CD4-positive, alpha-beta memory T cell (primary cell): ENCODE data around the gene NPLOC4. TPM values are rescaled to one million over a fixed set of nuclear protein-coding genes. Genes with fewer than 3 reads are reported as not detected.

Experiments
- CTCF ChIA-PET: fragments of 350-600 bp; sonication (Branson Sonifier 250); formaldehyde crosslinking; loops from one replicate; lab custom pipeline; 2021; ENCODE audit warnings: inconsistent platforms; ENCODE audit not compliant: partially characterized antibody; lab: Charles Lee
- POLR2A ChIA-PET: fragments of 350-600 bp; sonication (Branson Sonifier 250); formaldehyde crosslinking; loops from one replicate; lab custom pipeline; 2021; ENCODE audit not compliant: partially characterized antibody; lab: Charles Lee
- DNase-seq, 5 donors: peaks; one replicate each; pipeline versions ENCODE4 v3.0.0 to v3.0.0-alpha.2; 2020 to 2022; ENCODE audit warnings: mixed read lengths in 1 of 5
- H3K27ac ChIP-seq: one replicate; pipeline ENCODE4 v1.7.0; 2013; ENCODE audit warnings: low read depth, low read length
- H3K27me3 ChIP-seq: 2 replicates; pipeline ENCODE4 v1.7.0; 2013; ENCODE audit warnings: mild to moderate bottlenecking, low read length, moderate library complexity; ENCODE audit not compliant: insufficient read depth
- H3K36me3 ChIP-seq: 2 replicates; pipeline ENCODE4 v1.7.0; 2013; ENCODE audit warnings: mild to moderate bottlenecking, low read length, moderate library complexity; ENCODE audit not compliant: insufficient read depth
- H3K4me1 ChIP-seq: 2 replicates; pipeline ENCODE4 v1.7.0; 2013; ENCODE audit warnings: mild to moderate bottlenecking, low read length, moderate library complexity; ENCODE audit not compliant: insufficient read depth
- H3K4me3 ChIP-seq, 2 donors: one replicate each; pipeline ENCODE4 v1.7.0; 2013; ENCODE audit warnings: low read length in 2 of 2, mild to moderate bottlenecking in 1 of 2
- H3K9me3 ChIP-seq, 2 donors: one replicate each; pipeline ENCODE4 v1.7.0; 2013; ENCODE audit warnings: low read length in 2 of 2, control low read depth in 1 of 2; ENCODE audit not compliant: control insufficient read depth in 1 of 2
- H3K27ac Mint-ChIP-seq, 7 donors: one replicate each; pipeline ENCODE4 v1.8.0; 2020 to 2021; ENCODE audit warnings: mixed read lengths in 7 of 7, mild to moderate bottlenecking in 6 of 7, inconsistent platforms in 3 of 7, moderate library complexity in 3 of 7
- H3K27me3 Mint-ChIP-seq, 2 donors: one replicate each; pipeline ENCODE4 v1.8.0; 2020 to 2021; ENCODE audit warnings: mixed read lengths in 2 of 2
- H3K36me3 Mint-ChIP-seq, 2 donors: one replicate each; pipeline ENCODE4 v1.8.0; 2020 to 2021; ENCODE audit warnings: mixed read lengths in 2 of 2, inconsistent platforms in 1 of 2, mild to moderate bottlenecking in 1 of 2
- H3K4me1 Mint-ChIP-seq, 4 donors: one replicate each; pipeline ENCODE4 v1.8.0; 2020 to 2021; ENCODE audit warnings: mixed read lengths in 4 of 4, mild to moderate bottlenecking in 1 of 4
- H3K4me3 Mint-ChIP-seq, 8 donors: one replicate each; pipeline ENCODE4 v1.8.0; 2020 to 2021; ENCODE audit warnings: mixed read lengths in 8 of 8, mild to moderate bottlenecking in 7 of 8, moderate library complexity in 6 of 8, inconsistent platforms in 3 of 8
- H3K9me3 Mint-ChIP-seq, 8 donors: one replicate each; pipeline ENCODE4 v1.8.0; 2020 to 2021; ENCODE audit warnings: mixed read lengths in 8 of 8, mild to moderate bottlenecking in 5 of 8, inconsistent platforms in 3 of 8, moderate library complexity in 1 of 8
- intact Hi-C: fragments of 100-400 bp; cut with micrococcal nuclease; formaldehyde crosslinking; loops from one replicate; pipeline ENCODE4 v1.15.1; 2023
- polyA plus RNA-seq, 2 donors: library from polyadenylated mRNA; unstranded; fragments of 300-500 nt; fragmentation: Illumina TruSeq; gene quantifications; one replicate each; pipeline ENCODE4 v1.2.3, GENCODE V29; 2021
- total RNA-seq, 2 experiments: library from RNA; stranded (reverse); gene quantifications; one replicate each; pipeline ENCODE4 v1.2.3, GENCODE V29; 2021

NPLOC4 gene
- total and polyA plus RNA-seq, 4 experiments from 2014 or later, result 61.1 to 105 (median 80.8) TPM

DNA sequence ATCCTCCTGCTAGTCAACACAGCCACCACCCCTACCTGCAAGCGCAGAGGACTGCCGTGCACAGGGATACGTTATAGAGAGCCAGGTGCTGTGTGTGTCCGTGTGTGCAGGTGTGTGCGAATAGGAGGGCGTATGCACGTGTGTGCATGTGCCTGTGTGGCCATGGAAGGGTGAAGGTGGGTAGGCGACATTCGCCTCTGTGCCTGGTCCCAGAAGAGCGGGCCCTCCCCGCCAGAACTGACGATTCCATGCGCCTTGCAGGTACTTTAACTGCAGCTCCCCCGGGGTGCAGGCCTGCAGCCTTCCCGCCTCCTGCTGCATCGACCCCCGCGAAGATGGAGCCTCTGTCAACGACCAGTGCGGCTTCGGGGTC lies 10.7 kb upstream of the NPLOC4 start:
- Mint-ChIP-seq H3K4me3 (no peak overlapping the region), H3K27me3 (peaks cover 11 to 16% of the 10 kb centered on the region in 2 donors)
- intact Hi-C loops, result no loop called here

DNA sequence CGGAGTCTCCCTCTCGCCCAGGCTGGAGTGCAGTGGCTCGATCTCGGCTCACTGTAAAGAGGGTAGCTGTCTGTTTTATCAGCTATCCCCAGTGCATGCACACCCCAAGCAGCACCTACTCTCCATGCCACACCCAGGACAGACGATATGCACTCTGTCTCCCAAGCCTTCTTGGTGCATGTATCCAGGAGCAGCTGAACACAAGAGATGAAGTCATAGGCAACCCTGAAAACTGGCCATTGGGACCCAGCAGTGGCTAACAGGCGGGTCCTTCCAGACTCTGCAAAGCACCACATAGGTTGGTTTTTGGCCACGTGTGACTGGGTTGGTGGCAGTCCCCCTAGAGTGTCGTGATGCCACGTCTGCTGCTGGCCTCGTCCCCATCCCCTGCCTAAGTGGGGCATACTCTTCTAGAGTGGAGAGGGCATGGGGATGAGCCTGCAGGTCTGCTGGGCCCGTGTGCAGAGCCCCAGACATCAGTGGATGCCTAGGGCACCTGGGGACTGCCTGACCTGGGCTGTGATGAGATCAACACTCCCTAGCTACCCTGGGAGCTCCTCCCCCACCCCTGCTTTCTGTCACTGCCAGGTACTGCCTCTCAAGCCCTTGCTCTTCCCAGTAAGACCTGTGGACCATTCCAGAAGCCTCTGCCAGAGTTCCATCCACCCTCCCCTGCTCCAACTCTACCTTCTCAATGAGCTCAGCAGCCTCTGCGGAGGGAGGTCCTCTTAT lies 10.1 kb upstream of the NPLOC4 start:
- Histone ChIP-seq H3K36me3 (no peaks in the 10 kb centered on the region), H3K27me3 (no peaks in the 10 kb centered on the region), H3K27ac (no peak overlapping the region), H3K4me3 (no peak overlapping the region), H3K9me3 (no peaks in the 10 kb centered on the region), H3K4me1 (no peaks in the 10 kb centered on the region)
- POLR2A ChIA-PET, result no interaction called here
- peak overlapping the region in 1 of 7 donors; percentile 41 for H3K27ac Mint-ChIP-seq
- CTCF ChIA-PET, result no interaction called here
- intact Hi-C loops, result no loop called here
- peaks cover 0 to 4% (median 0%) of the 10 kb centered on the region in 8 donors for H3K9me3 Mint-ChIP-seq
- H3K36me3 Mint-ChIP-seq, result no peaks in the 10 kb centered on the region
- peaks cover 11 to 16% of the 10 kb centered on the region in 2 donors for H3K27me3 Mint-ChIP-seq
- peaks cover 0 to 5% (median 3%) of the 10 kb centered on the region in 4 donors for H3K4me1 Mint-ChIP-seq
- no peak overlapping the region for H3K4me3 Mint-ChIP-seq
- no peak for DNase-seq

More for the DNA sequence above, 10.7 kb upstream of the NPLOC4 start:
- no peak for DNase-seq
- H3K9me3 Mint-ChIP-seq, result peaks cover 0 to 4% (median 0%) of the 10 kb centered on the region in 8 donors
- CTCF ChIA-PET, result no interaction called here
- H3K4me1 ChIP-seq, result no peaks in the 10 kb centered on the region
- H3K4me3 ChIP-seq, result no peak overlapping the region
- POLR2A ChIA-PET, result no interaction called here
- no peaks in the 10 kb centered on the region for H3K36me3 ChIP-seq
- no peak overlapping the region for H3K27ac Mint-ChIP-seq
- H3K36me3 Mint-ChIP-seq, result no peaks in the 10 kb centered on the region
- no peak overlapping the region for H3K27ac ChIP-seq
- H3K27me3 ChIP-seq, result no peaks in the 10 kb centered on the region
- peaks cover 0 to 5% (median 3%) of the 10 kb centered on the region in 4 donors for H3K4me1 Mint-ChIP-seq
- H3K9me3 ChIP-seq, result no peaks in the 10 kb centered on the region

DNA sequence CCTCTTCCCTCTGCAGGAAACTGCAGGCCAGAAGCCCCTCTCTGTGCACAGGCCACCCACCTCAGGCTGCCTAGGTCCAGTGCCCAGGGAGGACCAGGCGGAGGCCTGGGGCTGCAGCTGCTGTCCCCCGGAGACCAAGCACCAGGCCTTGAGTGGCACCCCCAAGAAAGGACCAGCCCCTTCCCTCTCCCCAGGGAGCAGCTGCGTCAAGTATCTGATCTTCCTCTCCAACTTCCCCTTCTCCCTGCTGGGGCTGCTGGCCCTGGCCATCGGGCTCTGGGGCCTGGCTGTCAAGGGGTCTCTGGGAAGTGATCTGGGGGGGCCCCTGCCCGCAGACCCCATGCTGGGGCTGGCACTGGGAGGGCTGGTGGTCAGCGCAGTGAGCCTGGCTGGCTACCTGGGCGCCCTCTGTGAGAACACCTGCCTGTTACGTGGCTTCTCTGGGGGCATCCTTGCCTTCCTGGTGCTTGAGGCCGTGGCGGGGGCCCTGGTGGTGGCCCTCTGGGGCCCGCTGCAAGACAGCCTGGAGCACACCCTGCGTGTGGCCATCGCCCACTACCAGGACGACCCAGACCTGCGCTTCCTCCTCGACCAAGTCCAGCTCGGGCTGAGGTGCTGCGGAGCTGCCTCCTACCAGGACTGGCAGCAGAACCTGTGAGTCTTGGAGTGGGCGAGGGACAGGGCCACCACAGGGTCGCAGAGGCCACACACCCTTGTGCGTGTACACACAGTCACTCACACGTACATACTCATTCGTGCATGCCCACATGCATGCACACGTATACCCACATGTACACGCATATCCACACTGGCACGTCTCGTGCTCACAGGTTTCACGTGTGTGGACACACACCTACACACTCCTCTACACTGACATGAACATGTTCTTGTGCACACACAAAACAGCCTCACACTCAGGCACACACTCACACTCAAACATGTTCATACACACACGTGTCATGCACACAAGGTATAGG lies 8.4 kb upstream of the NPLOC4 start:
- no peaks in the 10 kb centered on the region for H3K36me3 ChIP-seq
- H3K9me3 Mint-ChIP-seq, result peaks cover 0 to 4% (median 0%) of the 10 kb centered on the region in 8 donors
- intact Hi-C loops, result no loop called here
- H3K27ac ChIP-seq, result no peak overlapping the region
- H3K36me3 Mint-ChIP-seq, result no peaks in the 10 kb centered on the region
- POLR2A ChIA-PET, result no interaction called here
- DNase-seq, result no peak
- no peaks in the 10 kb centered on the region for H3K27me3 ChIP-seq
- no peaks in the 10 kb centered on the region for H3K4me1 Mint-ChIP-seq
- H3K27me3 Mint-ChIP-seq, result peaks cover 6 to 11% of the 10 kb centered on the region in 2 donors
- H3K9me3 ChIP-seq, result no peaks in the 10 kb centered on the region
- no peak overlapping the region for H3K27ac Mint-ChIP-seq
- CTCF ChIA-PET, result no interaction called here
- H3K4me3 Mint-ChIP-seq, result no peak overlapping the region
- no peak overlapping the region for H3K4me3 ChIP-seq
- no peaks in the 10 kb centered on the region for H3K4me1 ChIP-seq

DNA sequence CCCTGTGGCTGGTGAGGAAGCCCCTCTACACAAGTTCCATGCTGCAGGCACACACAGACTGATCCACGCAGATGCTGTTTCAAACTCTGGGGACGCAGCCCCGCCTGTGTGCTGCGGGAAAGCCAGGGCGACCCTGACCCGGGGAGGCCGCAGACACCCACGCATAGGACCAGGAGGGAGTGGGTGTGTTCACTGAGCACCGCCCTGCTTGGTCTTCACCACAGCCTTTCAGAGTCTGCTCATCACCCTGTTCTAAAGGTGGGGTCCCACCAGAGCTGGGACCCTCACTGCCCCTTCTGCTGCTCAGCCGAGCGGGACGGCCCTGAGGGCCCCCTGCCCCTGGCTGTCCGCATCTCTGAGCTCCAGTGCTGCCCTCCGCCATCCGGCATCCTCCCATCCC lies 7.6 kb upstream of the NPLOC4 start:
- Mint-ChIP-seq H3K27ac (no peak overlapping the region), H3K27me3 (peaks cover 6 to 11% of the 10 kb centered on the region in 2 donors), H3K4me1 (no peaks in the 10 kb centered on the region), H3K4me3 (no peak overlapping the region), H3K36me3 (no peaks in the 10 kb centered on the region), H3K9me3 (peaks cover 0 to 4% (median 0%) of the 10 kb centered on the region in 8 donors)
- no peak overlapping the region for H3K27ac ChIP-seq
- no peaks in the 10 kb centered on the region for H3K4me1 ChIP-seq
- H3K9me3 ChIP-seq, result no peaks in the 10 kb centered on the region
- POLR2A ChIA-PET, result no interaction called here
- H3K36me3 ChIP-seq, result no peaks in the 10 kb centered on the region
- DNase-seq, result no peak
- no peaks in the 10 kb centered on the region for H3K27me3 ChIP-seq
- CTCF ChIA-PET, result no interaction called here
- H3K4me3 ChIP-seq, result no peak overlapping the region
- intact Hi-C loops, result no loop called here

DNA sequence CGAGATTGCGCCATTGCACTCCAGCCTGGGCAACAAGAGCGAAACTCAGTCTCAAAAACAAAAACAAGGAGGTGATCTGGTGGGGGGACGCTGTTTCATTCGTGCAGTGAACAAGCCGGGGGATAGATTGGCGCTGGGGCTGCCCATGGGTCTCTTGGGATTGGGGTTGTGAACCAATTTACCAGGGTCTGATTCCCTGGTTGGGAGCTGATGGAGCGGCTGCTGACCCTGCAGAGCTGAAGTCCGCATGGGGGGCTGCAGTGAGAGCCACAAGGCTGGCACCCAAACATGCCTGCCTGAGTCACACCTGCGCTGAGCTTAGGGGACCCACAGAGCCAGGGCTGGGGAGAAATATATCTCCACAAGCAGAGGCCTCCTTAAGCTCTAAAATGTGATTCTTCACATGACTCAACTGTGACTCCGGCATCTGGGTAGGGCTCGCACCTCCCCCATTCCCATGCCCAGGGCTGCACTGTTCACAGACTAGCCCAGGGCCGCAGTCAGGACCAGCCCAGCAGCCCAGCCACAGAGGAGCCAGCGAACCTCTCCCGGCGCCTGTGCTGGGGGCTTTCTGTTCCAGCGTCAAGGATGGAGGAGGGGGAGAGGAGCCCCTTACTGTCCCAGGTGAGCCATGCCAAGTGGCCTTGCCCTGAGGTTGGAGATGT lies 5.0 kb upstream of the NPLOC4 start:
- intact Hi-C loops, result no loop called here
- no peak overlapping the region for H3K4me3 ChIP-seq
- H3K27ac ChIP-seq, result no peak overlapping the region
- Mint-ChIP-seq H3K4me3 (no peak overlapping the region), H3K9me3 (no peaks in the 10 kb centered on the region), H3K27ac (no peak overlapping the region), H3K27me3 (peaks cover 1 to 2% of the 10 kb centered on the region in 2 donors), H3K4me1 (peaks cover 0 to 3% (median 0%) of the 10 kb centered on the region in 4 donors), H3K36me3 (no peaks in the 10 kb centered on the region)
- ChIA-PET CTCF (no interaction called here), POLR2A (no interaction called here)
- no peak for DNase-seq
- no peaks in the 10 kb centered on the region for H3K9me3 ChIP-seq
- no peaks in the 10 kb centered on the region for H3K36me3 ChIP-seq
- H3K27me3 ChIP-seq, result no peaks in the 10 kb centered on the region
- no peaks in the 10 kb centered on the region for H3K4me1 ChIP-seq

DNA sequence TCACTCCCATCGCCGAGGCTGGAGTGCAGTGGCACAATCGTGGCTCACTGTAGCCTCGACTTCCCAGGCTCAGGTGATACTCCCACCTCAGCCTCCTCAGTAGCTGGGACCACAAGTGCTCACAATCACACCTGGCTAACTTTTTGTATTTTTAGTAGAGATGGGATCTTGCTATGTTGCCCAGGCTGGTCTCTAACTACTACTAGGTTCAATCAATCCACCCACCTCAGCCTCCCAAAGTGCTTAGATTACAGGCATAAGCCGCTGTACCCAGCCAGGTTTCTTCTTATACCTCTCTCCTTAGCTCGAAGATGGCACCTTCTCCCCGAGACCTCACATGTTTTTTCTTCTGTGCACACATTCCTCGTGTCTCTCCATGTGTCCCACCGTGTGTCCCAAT lies 3.1 kb upstream of the NPLOC4 start:
- Mint-ChIP-seq H3K27ac (peak overlapping the region in 2 of 7 donors; percentile 31 to 39), H3K4me1 (peaks cover 5 to 12% (median 12%) of the 10 kb centered on the region in 4 donors), H3K36me3 (peaks cover 0 to 2% of the 10 kb centered on the region in 2 donors), H3K4me3 (no peak overlapping the region), H3K9me3 (no peaks in the 10 kb centered on the region), H3K27me3 (peaks cover 0 to 1% of the 10 kb centered on the region in 2 donors)
- ChIA-PET CTCF (interaction anchor here (1.2 kb wide), 1 partner anchor 29 kb away, joined by 3 read pairs; no protein-coding TSS in a partner anchor), POLR2A (no interaction called here)
- Histone ChIP-seq H3K27me3 (no peaks in the 10 kb centered on the region), H3K9me3 (no peaks in the 10 kb centered on the region), H3K4me1 (peaks cover 14% of the 10 kb centered on the region), H3K36me3 (no peaks in the 10 kb centered on the region), H3K4me3 (no peak overlapping the region), H3K27ac (no peak overlapping the region)
- intact Hi-C loops, result no loop called here
- no peak for DNase-seq
